HS-27A (cell line): ENCODE measurements around the gene GDPD2.

Experiments used
- DNase-seq: peaks from one replicate; pipeline ENCODE4 v3.0.0-alpha.2; 2012; ENCODE audit warnings: low read depth, missing footprints

GDPD2 gene

DNA sequence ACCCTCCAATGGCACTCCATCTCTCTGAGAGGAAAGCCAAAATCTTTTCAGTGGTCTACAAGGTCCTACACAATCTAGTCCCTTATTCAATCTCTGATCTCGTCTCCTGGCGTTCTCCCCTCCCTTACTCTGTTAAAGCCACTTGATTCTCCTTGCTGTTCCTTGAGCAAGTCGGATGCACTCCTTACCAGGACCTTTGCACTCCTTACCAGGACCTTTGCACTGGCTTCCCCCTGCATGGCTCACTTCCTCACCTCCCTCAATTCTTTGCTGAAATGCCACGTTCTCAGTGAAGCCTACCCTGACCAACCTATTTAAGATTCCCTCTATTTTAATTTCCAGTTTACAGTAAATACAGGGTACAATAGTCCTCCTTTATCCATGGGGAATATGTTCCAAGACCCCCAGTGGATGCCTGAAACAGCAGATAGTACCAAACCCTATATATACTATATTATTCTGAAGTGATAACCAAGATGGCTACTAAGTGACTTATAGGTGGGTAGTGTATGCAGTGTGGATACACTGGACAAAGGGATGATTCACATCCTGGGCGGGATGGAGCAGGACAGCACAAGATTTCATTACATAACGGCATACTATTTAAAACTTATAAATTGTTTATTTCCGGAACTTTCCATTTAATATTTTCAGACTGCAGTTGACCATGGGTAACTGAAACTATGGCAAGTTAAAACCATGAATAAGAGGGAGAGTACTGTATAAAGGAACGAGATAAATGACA, 15.0 kb downstream of the GDPD2 start:
- no peak for DNase-seq

DNA sequence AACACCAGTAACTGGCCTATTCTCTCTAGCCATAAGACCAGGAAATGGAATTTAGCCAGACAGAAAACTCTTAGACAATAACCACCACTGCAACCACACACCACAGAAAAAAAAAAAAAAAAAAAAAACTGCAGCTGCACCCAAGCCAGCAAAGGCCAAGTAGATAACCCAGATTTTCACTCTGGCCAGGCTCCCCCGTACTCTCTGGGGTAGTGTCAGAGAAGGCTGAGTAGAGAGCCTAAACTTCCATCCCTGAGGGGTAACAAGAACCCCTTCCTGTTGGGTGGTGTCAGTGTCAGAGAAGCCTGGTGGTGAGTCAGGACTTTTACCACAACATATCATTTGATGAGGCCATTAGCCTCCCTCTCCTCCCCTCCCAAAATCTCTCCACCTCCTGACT, 15.9 kb downstream of the GDPD2 start:
- no peak for DNase-seq

DNA sequence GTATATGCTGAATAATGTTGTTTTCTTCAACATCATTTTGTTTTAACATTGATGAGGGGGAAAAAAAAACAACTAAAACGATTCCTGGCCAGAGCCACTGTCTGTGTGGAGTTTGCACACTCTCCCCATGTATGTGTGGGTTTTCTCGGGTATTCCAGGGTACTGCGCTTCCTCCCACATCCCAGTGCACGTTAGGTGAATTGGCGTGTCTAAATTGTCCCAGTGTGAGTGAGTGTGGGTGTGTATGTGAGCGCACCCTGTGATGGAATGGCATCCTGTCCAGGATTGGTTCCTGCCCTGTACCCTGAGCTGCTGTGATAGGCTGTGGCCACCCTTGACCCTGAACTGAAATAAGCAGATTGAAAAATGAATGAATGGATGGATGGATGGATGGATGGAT, 19.1 kb downstream of the GDPD2 start:
- DNase-seq, result no peak

DNA sequence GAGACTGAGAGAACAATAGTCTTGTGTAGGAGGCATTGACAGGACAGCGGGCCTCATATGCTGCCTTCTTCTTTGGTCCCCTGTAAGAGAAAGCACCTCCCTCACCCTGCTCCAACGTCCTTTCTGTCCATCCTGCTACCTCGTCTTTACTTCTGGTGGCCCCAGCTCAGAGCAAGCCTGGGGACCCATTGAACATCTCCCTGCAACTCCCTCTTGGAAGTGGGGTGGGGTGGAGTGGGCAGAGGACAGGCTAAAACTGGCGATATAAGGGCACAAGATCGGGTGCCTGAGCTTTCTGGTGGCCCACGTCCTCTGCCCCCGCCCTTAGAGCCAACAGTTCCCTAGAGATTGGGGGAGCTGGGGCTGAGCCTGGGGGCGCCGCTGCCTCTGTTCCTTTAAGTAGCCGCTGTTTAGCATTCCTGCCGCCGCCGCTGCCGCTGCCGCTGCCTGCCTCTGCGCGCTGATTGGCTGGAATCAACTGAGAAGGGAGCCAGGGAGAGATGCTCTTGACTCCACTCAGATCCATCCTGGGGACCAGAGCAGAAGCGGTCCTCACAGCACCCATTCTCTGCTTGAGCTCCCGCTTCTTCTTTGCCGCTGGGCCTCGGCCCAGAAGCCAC, 21.3 kb downstream of the GDPD2 start, which contains the start of gene DLG3:
Gene DLG3, plus strand, starts transcription at position 510 of the 620 bp plus-strand sequence. CDS start 367 bp downstream, outside the sequence.
- DNase-seq, result no peak

DNA sequence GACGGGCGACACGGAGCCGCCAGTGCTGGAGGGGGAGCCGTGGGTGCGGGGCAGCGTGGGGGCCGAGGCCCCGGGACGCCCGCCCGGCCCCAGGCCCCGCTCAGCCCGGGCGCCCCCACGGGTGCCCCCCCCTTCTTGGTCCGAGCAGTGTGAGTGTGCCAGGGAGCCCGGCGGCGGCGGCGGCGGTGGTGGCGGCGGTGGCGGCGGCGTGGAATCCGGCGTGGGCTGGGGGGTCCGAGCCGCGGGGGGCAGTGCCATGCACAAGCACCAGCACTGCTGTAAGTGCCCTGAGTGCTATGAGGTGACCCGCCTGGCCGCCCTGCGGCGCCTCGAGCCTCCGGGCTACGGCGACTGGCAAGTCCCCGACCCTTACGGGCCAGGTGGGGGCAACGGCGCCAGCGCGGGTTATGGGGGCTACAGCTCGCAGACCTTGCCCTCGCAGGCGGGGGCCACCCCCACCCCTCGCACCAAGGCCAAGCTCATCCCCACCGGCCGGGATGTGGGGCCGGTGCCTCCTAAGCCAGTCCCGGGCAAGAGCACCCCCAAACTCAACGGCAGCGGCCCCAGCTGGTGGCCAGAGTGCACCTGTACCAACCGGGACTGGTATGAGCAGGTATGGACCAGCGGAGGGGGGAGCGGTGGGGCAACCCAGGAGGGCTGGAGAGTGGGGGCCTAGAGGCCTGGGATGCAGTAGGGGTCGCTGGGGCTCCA, 22.0 kb downstream of the GDPD2 start:
- DNase-seq, result no peak

DNA sequence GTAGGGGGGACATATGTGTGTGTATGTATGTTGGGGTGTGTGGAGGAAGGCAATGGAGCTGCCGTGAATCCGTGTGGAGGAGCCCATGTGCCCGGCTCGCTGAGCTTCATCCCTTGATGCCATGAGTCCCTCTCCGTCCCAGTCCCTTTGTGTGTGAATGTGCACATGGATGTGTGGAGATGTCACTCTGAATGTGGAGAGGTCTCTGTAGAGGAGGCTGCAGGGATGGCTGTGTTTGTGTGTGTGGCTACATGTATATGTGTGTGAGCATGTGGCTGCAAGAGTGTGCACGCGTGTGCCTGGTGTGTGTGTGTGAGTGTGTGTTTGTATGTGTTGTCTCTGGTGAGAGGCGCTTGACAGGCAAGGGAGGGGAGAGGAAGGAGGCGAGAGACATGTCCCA, 22.8 kb downstream of the GDPD2 start:
- DNase-seq, result no peak

DNA sequence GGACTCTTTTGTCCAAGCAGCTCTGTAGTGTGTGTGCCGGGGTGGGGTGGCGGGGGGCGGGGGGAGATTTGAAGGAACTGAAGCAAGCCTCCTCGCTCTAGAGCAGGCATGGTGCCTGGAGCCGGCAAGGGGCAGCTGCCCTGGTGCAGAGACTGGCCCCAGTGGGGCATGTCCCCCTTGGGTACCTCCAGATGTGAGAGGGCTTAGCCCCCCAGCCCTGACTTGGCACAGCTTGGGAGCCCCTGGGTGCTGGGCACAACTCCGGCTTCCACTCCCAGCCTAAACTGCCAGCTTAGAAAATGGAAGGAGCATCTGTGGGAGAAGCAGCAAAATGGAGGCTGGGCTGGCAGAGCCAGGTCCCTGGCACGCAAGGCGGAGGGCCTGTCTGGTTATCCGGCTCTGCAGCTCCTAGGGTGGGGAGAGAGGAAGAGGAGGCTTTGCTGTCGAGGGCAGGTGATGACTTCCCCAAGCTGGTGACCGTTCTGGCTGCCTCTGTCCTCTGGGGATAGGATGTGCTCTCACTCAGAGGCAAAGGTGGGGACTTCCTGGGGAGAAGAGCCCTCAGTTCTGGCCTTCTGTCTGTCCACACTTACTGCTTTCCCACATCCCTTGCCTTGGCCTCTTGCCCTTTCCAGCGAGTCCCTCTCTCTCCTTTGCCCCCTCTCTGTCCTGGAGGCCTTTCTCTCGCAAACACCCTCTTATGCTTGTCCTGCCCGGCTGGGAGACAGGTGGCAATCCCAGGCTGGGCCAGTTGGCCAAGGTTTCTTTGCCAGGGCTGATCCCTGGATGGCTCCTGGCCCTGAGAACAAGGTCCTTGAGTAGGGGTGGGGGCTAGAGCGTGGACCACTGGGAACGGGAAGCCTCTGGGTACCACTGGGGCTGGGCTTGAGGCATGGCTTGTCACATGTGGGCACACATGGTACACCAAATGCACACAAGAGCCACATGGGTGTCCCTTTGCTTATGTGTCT, 23.6 kb downstream of the GDPD2 start:
- DNase-seq, result no peak

DNA sequence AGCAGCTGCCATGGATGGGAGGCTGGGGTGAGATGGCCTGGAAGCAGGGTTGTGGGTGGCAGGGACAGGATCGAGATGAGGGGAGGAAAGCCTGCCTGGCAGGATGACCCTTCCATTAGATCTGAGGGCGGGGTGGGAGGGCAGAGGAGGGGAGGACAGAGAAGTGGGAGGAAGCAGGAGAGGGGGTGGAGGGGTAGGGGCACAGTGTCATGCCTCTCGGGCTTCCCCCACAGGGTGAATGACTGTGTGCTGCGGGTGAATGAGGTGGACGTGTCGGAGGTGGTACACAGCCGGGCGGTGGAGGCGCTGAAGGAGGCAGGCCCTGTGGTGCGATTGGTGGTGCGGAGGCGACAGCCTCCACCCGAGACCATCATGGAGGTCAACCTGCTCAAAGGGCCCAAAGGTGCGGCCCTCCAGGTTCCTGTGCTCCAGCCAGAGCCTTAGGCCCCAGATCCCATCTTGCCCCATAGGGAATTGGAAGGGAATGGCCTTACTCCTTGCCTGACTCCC, 26.4 kb downstream of the GDPD2 start:
- DNase-seq, result no peak

DNA sequence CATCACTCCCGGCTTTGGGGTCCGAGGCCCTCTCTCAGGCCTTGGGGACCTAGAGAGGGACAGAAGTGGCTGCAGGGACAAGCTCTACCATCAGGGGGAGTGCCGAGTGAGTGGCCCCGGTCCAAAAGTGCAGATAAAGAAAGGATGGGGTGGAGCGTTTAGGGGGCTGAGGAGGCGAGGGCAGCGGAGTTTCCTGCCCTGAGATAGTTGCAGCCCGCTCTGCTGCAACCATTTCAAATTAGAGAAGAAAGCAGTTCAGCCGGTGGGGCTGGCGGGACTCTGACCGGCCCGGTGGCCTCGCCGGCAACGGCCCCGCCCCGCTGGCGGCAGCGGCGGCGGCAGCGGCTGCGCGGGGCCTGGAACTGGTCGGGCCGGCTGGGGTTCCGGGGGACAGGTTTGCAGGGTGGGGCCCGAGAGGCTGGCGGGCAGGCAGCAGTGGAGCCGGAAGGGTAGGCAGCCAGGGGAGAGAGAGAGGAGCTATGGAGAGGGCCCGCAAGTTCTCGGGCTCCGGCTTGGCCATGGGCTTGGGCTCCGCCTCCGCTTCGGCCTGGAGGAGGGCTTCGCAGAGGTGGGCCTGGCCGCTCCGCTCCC, 29.1 kb downstream of the GDPD2 start:
- no peak for DNase-seq

DNA sequence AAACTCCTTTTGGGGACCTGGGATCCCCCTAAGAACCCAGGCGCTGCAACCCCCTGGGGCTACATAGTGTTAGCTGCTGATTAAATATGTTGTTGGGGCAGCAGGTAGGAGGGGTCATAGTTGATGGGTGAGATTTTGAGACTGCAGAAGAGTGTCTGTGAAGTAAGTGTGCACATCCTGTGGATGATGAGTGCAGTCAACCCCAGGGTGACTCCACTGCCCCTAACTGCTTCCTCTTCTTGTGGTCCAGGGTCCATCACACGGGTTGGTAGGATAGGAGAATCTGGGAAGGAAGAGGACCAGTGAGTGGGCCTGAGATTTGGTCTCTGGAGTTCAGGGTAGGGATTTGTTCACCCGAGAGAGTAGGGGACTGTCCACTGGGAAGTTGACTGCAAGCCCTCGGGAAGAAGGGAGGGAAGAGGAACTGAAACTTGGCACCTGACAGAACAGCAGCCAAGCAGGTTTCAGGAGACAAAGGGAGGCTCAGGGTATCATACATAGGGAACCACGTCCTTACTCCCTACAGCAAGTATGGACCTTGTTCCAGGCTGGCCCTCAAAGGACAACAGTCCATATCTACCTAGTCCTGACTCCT, 30.0 kb downstream of the GDPD2 start:
- DNase-seq, result no peak

DNA sequence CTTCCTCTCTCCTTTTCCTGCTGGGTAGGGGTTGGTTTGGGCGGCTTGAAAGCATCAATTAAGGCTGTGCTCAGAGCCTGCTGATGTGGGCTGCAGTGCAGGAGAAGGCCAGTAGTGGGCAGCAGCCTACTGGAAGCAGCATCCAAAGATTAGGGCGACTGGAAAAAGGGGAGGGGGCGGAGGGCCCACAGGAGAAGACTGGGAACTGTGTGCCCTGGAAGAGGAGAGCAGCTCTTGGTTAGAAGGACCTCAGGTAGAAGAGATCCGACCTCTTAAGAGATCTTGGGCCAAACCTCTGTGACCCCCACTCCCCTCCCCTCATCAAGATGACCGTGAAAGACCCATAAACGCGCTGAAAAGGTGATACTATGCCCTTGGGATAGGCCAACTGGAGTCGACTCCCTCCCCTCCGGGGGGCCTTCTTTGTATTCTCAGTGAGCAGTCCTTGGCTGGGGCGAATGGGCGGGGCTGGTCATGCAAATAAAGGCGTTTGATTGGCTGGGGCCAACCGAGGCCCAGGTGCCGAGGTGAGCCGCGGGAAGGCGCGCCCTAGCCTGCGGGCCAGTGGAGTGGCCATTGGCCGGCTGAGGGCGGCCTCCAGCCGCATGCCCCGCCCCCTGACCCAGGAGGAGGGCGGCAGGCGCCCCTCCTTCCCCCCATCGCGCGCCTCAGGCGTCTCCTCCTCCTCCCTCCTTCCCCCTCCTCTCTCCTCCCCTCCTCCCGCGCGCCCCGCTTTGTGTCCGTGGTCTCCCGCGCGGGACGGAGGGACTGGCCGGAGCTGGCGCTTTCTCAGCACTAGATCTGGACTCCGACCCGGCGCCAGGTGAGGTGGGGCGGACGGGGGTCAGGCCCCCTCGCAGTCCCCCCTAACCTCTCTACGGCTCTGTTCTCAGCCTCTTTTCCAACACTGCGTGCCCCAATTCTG, 31.6 kb downstream of the GDPD2 start:
- DNase-seq, result no peak

DNA sequence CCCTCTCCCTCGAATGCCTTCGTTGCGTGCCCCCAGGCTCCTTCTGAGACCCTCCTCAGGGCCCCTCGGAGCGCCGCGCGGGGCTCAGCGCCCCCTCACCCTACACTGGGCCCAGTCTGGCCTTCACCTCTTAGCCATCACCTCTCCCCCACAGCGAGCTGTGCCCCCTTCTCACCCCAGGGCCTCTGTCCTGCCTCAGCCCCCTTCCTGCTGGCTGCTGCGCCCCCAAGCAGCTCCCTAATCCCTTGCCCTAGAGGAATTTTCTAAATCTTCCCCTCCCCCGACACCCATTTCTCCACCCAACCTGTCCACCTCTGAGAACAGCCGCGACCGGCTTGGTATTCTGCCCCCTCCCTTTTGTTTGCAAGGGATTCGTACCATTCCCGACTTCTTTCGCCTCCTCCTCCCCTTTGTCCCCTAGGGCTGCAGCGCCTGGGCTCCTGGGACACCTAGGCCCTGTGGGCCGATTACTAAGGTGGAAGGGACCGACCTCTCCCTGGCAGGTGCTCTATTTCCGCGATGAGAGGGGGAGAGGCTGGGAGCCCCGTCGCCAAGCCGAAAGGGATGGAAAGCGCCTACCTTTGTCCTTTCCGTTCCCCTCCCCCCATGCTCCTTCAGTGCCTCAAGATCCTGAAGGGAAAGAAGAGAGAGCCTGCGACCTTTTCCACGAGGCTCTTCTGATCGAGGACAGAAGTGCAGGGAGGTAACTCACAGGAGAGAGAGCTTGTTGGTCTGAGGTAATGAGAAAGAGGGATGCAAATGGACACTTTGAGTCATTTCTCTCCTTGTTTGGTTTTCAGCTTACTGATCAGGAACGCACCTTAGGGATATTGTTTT, 32.5 kb downstream of the GDPD2 start:
- DNase-seq, result no peak

DNA sequence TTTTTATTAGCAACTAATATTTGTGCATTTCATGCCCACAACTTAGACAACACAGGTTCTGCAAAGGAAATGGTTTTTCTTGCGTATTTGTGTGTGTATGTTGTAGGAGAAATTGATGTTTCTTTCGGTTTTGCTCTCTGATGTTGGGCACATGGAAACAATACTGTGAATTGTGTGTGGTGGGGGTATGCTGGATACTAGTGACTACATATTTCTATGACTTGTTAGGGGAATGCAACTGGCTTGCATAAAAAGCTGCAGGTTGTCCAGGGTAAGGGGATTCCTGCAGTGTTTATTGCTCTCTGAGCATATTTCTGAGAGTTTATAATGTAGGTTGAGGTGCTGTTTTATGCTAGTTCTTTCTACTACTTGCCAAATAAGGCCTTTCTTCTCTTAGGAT, 33.1 kb downstream of the GDPD2 start:
- DNase-seq, result no peak

DNA sequence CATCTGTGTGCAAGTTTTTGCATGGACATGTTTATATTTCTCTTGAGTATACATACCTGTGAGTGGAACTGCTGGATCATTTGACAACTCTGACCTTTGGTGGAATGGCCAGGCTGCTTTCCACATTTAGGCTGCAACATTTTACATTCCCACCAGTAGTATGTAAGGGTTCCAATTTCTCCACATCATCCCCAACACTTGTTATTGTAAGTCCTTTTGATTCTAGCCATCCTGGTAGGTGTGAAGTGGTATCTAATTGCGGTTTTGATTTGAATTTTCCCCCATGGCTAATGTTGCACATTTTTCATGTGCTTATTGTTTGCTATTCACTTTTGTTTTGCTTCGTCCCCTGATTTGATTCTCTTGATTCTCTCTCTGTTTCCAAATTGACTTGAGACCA, 37.9 kb downstream of the GDPD2 start:
- no peak for DNase-seq

DNA sequence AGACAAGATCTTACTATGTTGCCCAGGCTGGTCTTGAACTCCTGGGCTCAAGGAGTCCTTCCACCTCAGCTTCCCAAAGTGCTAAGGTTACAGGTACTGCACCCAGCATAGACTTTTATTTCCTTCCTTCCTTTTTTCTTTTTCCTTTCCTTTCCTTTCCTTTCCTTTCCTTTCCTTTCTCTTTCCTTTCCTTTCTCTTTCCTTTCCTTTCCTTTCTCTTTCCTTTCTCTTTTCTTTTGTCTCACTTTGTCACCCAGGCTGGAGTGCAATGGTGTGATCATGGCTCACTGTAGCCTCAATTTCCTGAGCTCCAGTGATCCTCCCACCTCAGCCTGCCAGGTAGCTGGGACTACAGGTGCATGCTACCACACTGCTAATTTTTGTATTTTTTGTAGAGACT, 40.9 kb downstream of the GDPD2 start:
- DNase-seq, result no peak

DNA sequence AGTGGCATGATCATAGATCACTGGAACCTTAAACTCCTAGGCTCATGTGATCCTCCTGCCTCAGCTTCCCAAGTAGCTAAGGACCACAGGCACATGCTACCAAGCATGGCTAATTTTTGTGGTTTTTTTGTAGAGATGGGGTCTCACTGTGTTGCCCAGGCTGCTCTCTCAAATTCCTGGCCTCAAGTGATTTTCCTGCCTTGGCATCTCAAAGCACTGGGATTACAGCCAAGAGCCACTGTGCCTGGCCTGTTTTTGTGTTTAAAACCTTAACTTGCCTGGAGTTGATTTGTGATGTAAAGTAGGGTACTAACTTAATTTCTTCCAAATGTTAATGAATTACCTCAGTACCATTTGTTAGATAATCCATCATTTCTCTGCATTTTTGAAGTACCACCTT, 43.9 kb downstream of the GDPD2 start:
- no peak for DNase-seq

DNA sequence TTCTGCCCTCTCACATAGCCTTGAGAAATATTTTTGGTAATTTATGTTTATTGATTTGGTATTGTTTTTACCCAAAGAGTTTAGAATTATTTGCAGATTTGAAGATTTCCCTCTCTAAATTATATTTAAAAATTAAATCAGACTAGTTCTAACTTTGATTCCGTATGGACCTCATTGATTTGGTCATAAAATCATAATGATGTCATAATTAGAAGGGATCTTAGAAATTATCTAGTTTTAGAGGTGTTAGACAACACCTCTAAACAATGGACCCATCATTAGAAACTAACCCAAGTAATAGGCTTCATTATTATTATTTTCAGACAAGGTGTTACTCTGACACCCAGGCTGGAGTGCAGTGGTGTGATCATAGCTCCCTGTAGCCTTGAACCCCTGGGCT, 45.6 kb downstream of the GDPD2 start:
- DNase-seq, result no peak

DNA sequence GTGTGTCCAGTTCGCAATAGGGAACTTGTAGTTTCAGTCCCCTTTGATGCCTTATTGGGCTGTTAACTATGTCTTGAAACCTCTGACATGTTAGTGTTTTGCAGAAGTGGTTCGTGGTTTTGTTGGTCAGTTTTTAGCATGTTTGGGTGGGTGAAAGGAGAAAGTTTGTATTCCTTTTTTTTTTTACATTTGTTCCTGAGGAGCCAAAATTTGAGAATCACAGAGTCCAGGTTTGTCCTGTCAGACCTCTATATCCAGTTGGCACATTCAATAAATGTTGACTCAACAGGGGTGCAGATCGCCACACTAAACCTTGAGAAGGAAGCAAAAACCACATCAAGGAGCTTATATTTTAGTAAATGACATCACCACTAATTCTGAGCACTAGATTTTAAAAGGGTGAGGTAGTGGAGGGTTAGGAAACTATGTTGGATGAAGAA, 47.8 kb downstream of the GDPD2 start:
- DNase-seq, result no peak
